Measurements from ENCODE around the gene PPFIA4.

PPFIA4 gene

DNA sequence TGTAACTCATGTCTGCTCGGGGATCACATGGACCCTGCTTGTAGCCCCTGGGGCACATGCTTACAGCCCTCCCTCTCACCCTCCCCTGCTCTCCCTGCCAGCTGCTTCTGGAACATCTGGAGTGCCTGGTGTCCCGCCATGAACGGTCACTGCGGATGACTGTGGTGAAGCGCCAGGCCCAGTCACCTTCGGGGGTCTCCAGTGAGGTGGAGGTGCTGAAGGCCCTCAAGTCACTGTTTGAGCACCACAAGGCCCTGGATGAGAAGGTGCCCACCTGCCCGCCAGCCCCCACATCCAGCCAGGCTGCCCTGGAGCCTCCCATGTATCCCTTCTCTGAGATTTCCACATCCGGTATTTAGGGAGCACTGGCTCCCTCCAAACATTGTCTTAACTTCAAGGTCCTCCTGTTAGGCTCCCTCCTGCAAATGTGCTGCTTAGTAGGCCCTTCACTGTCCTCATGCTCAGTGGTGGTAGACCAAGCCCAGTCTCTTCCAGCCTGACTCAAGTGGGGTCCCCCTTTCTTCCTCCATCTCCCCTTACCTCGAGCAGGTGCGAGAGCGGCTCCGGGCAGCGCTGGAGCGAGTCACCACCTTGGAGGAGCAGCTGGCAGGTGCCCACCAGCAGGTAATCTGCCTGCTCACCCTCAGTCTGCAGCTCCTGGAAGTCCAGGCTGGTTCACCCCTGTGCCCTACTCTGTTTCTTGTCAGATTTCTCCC lies 17.7 kb downstream of the PPFIA4 start:
- no peak overlapping the region for H3K27ac Mint-ChIP-seq
- no peaks in the 10 kb centered on the region for H3K4me1 Mint-ChIP-seq (ENCODE audit: low read depth)
- H3K4me3 Mint-ChIP-seq, result no peak overlapping the region
- no peaks in the 10 kb centered on the region for H3K36me3 Mint-ChIP-seq
- H3K9me3 Mint-ChIP-seq (ENCODE audit: low read depth), result no peaks in the 10 kb centered on the region
- peaks cover 4% of the 10 kb centered on the region for H3K27me3 Mint-ChIP-seq

DNA sequence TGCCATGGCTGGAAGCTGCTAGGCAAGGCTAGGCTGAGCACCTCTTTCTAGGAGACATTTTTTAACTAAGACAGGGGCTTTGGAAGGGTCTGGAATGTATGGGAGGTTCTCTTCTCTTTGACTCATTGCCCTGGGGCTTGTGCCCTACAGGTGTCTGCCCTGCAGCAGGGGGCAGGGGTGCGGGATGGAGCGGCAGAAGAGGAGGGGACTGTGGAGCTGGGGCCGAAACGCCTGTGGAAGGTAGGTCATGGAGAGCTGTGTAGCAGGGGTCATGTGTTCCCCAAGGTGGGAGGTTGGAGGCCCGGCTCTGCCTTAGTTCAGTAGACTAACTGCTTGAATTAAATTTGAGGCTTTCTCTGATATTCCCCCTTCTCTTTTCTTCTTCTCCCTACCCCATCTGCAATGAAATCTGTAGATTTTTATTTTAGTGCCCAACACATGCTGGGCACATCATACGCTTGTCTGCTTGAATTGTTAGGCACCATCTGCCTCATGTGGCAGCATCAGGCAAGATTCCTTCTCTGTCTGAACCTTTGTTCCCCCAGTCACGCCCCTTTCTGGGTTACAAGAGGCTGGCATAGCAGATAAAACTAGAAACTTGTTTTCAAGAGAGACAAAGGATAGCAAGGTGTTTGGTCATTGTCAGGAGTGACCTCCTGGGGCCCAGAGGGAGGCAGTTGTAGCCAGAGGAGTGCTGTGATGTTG lies 18.4 kb downstream of the PPFIA4 start:
- no peaks in the 10 kb centered on the region for H3K4me1 Mint-ChIP-seq (ENCODE audit: low read depth)
- H3K4me3 Mint-ChIP-seq, result no peak overlapping the region
- H3K9me3 Mint-ChIP-seq (ENCODE audit: low read depth), result no peaks in the 10 kb centered on the region
- H3K27me3 Mint-ChIP-seq, result no peaks in the 10 kb centered on the region
- no peak overlapping the region for H3K27ac Mint-ChIP-seq
- no peaks in the 10 kb centered on the region for H3K36me3 Mint-ChIP-seq

DNA sequence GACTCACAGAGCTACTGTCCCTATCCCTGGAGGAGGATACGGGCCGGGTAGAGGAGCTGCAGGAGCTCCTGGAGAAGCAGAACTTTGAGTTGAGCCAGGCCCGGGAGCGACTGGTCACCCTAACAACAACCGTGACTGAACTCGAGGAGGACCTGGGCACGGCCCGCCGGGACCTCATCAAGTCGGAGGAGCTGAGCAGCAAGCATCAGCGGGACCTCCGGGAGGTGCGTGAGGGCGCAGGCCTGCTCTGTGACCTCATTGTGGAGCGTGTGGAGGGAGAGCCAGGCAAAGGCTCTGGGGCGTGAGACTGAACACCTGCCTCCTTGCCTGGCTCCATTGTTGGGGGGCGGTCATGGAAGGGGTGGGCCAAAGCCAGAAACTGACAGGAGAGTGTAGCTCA lies 19.0 kb downstream of the PPFIA4 start:
- Mint-ChIP-seq H3K36me3 (no peaks in the 10 kb centered on the region), H3K27me3 (no peaks in the 10 kb centered on the region), H3K4me3 (no peak overlapping the region), H3K9me3 (ENCODE audit: low read depth) (no peaks in the 10 kb centered on the region), H3K4me1 (ENCODE audit: low read depth) (no peaks in the 10 kb centered on the region), H3K27ac (no peak overlapping the region)

DNA sequence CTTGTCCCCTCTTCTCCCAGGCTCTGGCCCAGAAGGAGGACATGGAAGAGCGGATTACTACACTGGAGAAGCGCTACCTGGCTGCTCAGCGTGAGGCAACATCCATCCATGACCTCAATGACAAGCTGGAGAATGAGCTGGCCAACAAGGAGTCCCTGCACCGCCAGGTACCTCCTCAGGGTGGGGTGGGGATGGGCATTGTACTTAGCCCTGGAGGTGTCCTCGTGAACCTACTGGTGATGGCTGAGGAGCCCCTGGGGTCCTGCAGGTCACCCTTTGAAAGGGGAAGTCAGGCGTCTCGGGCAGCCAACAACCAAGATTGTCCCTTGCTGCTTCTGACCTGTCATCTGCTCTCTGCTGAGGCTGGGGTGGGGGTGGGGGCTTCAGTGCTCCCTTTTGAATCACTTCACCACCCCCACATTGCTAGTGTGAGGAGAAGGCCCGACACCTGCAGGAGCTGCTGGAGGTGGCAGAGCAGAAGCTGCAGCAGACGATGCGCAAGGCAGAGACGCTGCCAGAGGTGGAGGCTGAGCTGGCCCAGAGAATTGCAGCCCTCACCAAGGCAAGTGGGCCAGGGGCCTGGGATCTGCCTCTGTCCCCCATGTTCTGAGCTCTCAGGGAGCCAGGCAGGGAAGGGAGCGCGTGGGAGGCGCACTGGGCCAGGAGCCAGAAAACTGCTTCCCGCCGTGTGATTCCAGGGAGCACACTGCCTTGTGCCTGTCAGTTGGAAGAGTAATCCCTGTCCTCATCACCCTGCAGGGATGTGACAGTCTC lies 19.7 kb downstream of the PPFIA4 start:
- Mint-ChIP-seq H3K36me3 (no peaks in the 10 kb centered on the region), H3K27me3 (peaks cover under 1% of the 10 kb centered on the region), H3K4me1 (ENCODE audit: low read depth) (no peaks in the 10 kb centered on the region), H3K9me3 (ENCODE audit: low read depth) (no peaks in the 10 kb centered on the region), H3K27ac (no peak overlapping the region), H3K4me3 (no peak overlapping the region)

DNA sequence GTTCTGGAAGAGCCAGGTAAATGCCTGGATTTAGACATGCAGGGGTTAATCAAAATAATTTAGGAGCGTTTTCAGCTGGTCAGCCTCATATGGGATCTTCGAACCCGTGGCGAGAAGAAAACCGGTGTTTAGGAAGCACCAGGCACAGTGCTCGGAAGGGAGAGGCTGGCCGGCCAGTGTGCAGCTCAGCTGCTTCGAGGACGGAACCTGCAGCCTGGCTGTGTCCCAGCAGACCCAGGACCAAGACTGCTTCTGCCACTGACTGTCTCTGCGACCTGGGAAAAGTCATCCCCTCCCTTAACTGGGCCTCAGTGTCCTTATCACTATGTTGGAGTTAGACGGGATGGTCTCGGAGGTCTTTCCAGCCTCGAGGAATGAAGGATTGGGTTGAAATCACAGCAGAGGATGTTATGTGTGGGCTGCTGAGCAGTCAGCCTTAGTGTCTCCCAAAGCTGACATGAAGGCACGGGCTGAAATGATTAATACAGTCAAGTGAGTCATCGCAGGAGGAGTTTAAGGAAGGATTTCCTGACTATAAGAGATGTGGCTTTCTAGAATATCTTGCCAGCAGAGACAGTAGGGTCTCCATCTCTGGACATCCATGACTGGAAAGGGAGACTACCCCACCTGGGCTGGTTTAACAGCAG lies 20.8 kb downstream of the PPFIA4 start:
- Mint-ChIP-seq H3K4me3 (no peak overlapping the region), H3K9me3 (ENCODE audit: low read depth) (no peaks in the 10 kb centered on the region), H3K27me3 (peaks cover 3% of the 10 kb centered on the region), H3K27ac (no peak overlapping the region), H3K4me1 (ENCODE audit: low read depth) (no peaks in the 10 kb centered on the region), H3K36me3 (no peaks in the 10 kb centered on the region)

DNA sequence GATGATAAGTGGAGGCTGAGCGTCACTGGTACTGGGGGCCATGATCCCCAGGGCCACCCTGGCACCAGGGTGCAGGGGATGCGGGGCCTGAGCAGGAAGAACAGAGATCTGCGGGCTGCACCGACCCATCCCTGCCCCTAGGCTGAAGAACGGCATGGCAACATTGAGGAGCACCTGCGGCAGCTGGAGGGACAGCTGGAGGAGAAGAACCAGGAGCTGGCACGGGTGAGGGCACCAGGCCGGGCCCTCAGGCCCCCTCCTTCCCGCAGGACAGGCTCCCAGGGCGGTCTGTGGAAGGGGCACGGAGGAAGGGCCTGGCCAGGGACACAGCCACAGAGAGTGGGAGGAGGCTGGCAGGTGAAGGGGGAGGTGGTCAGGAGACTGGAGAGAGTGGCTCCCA lies 21.8 kb downstream of the PPFIA4 start:
- no peak overlapping the region for H3K4me3 Mint-ChIP-seq
- H3K36me3 Mint-ChIP-seq, result no peaks in the 10 kb centered on the region
- H3K9me3 Mint-ChIP-seq (ENCODE audit: low read depth), result no peaks in the 10 kb centered on the region
- H3K27me3 Mint-ChIP-seq, result peaks cover 3% of the 10 kb centered on the region
- no peak overlapping the region for H3K27ac Mint-ChIP-seq
- H3K4me1 Mint-ChIP-seq (ENCODE audit: low read depth), result no peaks in the 10 kb centered on the region

DNA sequence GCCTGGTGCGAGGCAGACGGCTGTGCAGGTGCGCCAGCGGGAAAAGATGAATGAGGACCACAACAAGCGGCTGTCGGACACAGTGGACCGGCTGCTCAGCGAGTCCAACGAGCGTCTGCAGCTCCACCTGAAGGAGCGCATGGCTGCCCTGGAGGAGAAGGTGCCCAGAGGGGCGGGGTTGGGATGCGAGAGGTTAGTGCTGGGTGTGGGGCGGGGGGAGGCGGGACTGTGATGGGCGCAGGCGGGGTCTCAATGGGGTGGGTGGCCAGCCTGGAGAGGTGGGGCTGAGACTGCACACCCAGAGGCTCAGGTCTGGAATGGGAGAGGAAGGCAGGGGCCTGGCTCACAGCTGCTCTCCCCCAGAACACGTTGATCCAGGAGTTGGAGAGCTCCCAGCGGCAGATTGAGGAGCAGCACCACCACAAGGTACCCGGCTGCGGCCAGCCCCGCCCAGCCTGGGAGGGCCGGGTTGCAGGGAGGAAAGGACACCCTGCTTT lies 22.3 kb downstream of the PPFIA4 start:
- Mint-ChIP-seq H3K27ac (no peak overlapping the region), H3K9me3 (ENCODE audit: low read depth) (no peaks in the 10 kb centered on the region), H3K27me3 (peaks cover 3% of the 10 kb centered on the region), H3K4me3 (no peak overlapping the region), H3K4me1 (ENCODE audit: low read depth) (no peaks in the 10 kb centered on the region), H3K36me3 (no peaks in the 10 kb centered on the region)

DNA sequence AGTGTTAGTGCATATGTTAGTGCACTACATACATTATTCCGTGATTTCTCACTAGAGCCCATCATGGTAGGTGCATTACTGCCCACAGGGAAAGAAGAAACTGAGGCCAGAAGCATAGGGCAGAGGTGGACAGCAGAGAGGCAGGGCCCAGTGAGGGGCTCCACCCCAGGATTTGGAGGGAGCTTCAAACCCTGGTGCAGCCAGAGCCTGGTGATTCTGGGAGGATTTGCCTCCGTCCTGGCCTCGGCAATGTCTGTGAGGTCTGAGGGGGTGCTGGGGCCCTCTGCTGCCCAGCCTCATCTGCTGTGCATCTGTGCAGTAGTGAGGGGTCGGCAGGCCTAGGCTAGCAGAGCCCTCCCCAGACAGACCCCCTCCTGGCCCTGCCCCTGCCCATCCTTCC lies 22.8 kb downstream of the PPFIA4 start:
- H3K27me3 Mint-ChIP-seq, result peaks cover 3% of the 10 kb centered on the region
- H3K4me3 Mint-ChIP-seq, result no peak overlapping the region
- no peaks in the 10 kb centered on the region for H3K4me1 Mint-ChIP-seq (ENCODE audit: low read depth)
- no peak overlapping the region for H3K27ac Mint-ChIP-seq
- H3K9me3 Mint-ChIP-seq (ENCODE audit: low read depth), result no peaks in the 10 kb centered on the region
- H3K36me3 Mint-ChIP-seq, result no peaks in the 10 kb centered on the region

DNA sequence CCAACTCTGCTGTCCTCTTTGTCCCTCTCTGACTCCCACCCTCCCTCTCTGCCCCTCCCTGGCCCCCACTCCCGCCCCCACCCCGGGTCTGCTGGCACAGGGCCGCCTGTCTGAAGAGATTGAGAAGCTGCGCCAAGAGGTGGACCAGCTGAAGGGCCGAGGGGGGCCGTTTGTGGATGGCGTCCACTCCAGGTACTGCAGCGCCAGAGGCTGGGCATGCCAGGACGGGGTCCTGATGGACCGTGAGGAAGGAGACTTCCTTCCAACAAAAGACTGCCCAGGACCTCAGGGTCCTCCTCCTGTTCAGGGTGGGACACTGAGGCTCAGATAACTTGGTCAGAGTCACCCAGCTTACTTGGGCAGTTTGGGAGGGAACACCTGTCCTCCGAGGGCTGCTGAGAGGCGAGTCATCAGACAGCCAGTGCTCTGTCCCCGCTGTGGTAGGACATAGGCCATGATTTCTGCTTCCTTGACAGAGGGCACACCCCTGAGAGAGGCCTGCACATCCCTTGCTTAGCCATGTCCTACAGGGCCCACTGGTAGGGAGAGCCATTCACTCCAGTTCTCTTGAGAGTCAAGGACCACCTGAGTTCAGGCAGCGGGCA lies 23.4 kb downstream of the PPFIA4 start:
- H3K4me1 Mint-ChIP-seq (ENCODE audit: low read depth), result no peaks in the 10 kb centered on the region
- peaks cover 3% of the 10 kb centered on the region for H3K27me3 Mint-ChIP-seq
- H3K4me3 Mint-ChIP-seq, result no peak overlapping the region
- no peaks in the 10 kb centered on the region for H3K9me3 Mint-ChIP-seq (ENCODE audit: low read depth)
- H3K27ac Mint-ChIP-seq, result no peak overlapping the region
- H3K36me3 Mint-ChIP-seq, result no peaks in the 10 kb centered on the region

DNA sequence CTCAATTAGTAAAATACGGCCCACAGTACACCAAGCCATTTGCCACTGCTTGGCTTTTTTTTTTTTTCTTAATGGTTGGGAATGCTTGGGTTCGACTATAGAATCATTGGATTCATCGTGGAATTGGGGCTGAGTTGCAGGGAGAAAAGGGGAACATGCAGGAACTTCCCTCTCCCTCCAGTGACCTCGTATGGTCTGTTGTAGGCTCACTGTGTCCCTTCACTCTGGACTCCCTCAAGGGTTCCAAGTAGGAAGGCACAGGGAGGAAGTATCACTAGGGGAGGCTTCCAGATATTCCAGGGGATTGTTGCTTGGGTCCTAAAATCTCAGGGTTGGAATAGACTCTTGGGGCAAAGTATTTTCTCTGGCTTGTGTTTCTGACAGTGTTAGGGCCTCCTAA lies 24.5 kb downstream of the PPFIA4 start:
- H3K36me3 Mint-ChIP-seq, result no peaks in the 10 kb centered on the region
- H3K27me3 Mint-ChIP-seq, result peaks cover 3% of the 10 kb centered on the region
- no peaks in the 10 kb centered on the region for H3K9me3 Mint-ChIP-seq (ENCODE audit: low read depth)
- no peaks in the 10 kb centered on the region for H3K4me1 Mint-ChIP-seq (ENCODE audit: low read depth)
- no peak overlapping the region for H3K4me3 Mint-ChIP-seq
- H3K27ac Mint-ChIP-seq, result no peak overlapping the region

DNA sequence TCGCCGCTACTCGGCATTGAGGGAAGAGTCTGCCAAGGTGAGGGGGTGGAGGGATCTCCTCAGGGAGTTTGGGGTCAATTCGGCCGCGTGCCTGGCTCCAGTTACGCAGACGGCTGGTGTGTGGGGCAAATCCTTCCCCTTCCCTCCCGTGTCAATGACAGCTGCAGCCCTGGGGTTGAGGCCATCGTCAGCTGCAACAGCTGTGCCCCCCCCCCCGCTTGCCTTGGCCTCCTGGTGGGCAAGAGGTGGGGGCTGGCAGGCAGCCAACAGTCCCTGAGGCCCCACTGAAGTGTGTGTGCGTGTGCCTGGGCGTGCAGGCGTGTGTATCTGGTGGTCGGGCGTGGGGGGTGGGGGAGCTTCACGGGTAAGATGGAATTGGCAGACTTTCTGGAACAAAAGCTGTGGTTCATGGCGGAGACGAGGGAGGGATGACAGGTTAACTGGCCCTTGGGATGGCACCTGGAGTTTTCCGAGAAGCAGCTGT lies 25.6 kb downstream of the PPFIA4 start:
- Mint-ChIP-seq H3K9me3 (ENCODE audit: low read depth) (no peaks in the 10 kb centered on the region), H3K4me1 (ENCODE audit: low read depth) (no peaks in the 10 kb centered on the region), H3K36me3 (no peaks in the 10 kb centered on the region), H3K27me3 (peaks cover 3% of the 10 kb centered on the region), H3K4me3 (no peak overlapping the region), H3K27ac (no peak overlapping the region)

DNA sequence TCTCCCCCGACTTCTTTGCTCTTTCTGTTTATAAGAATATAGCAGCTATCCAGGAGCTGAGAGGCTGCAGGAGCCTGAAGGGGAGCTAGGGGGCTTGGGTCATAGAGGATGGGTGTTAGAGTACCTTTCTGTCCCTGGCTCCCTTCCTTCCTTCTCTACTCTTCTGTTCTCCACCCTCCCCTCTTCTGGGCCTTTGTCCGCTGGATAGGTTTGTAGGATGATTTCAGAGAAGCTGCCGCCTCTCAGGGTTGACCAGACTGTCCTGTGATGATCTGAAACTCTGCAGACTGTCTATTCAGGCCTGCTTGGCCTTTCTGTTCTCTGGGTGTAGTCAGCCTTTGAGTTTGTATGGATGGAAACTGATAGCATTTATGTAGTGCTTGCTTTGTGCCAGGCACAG lies 26.3 kb downstream of the PPFIA4 start:
- Mint-ChIP-seq H3K9me3 (ENCODE audit: low read depth) (no peaks in the 10 kb centered on the region), H3K4me3 (no peak overlapping the region), H3K4me1 (ENCODE audit: low read depth) (no peaks in the 10 kb centered on the region), H3K27ac (no peak overlapping the region), H3K27me3 (peaks cover 3% of the 10 kb centered on the region), H3K36me3 (no peaks in the 10 kb centered on the region)

DNA sequence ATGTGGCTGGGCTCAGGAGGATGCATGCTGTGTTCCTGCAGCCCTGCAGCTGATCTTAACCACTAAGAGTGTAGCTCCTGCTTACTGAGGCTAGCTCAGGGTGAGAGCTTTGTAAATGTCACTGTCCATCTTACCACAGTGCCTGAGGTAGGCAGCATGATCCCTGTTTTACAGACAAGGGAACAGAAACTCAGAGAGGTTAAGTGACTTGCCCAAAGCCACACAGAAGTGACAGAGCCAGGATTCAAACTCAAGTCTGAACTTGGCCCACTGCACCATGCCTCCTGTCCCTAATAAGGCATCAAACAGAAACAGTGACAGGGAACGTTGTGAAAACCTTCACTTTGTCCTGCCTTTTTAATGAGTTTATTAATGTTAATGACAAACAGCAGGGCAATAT lies 27.9 kb downstream of the PPFIA4 start:
- Mint-ChIP-seq H3K27ac (no peak overlapping the region), H3K9me3 (ENCODE audit: low read depth) (no peaks in the 10 kb centered on the region), H3K27me3 (peaks cover 3% of the 10 kb centered on the region), H3K4me3 (no peak overlapping the region), H3K4me1 (ENCODE audit: low read depth) (no peaks in the 10 kb centered on the region), H3K36me3 (no peaks in the 10 kb centered on the region)

DNA sequence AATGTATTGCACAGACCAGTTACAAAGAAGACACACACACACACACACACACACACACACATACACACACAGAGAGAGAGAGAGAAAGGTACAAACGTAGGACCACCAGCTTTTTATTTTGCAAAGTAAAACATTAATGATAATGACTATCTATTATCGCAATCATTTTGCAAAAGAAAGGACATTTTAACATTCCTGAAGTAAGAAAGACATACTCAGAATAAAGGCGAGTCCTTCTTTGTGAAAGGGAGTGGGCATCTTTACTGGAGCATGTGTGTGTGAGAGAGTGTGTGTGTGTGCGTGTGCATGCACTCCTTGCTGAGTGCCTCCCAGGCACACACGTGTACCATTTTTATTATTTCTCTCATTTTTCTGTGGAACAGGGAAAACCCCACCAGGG lies 28.4 kb downstream of the PPFIA4 start:
- peaks cover 3% of the 10 kb centered on the region for H3K27me3 Mint-ChIP-seq
- no peaks in the 10 kb centered on the region for H3K4me1 Mint-ChIP-seq (ENCODE audit: low read depth)
- H3K4me3 Mint-ChIP-seq, result no peak overlapping the region
- H3K36me3 Mint-ChIP-seq, result no peaks in the 10 kb centered on the region
- no peak overlapping the region for H3K27ac Mint-ChIP-seq
- no peaks in the 10 kb centered on the region for H3K9me3 Mint-ChIP-seq (ENCODE audit: low read depth)
